Bronchial epithelial cell (primary cell): ENCODE measurements around the gene ZNF768. TPM values are rescaled to one million over a fixed set of nuclear protein-coding genes. Genes with fewer than 3 reads are reported as not detected.
"Not testable (repeated sequence)": the region's sequence is repeated elsewhere in the genome, so short reads cannot be mapped to it uniquely, and the experiment has no call there.

Source experiments
- DNase-seq: peaks from one replicate; pipeline ENCODE4 v3.0.0-alpha.2; 2010; ENCODE audit warnings: low read depth
- FAIRE-seq: peaks from 2 replicates; lab custom pipeline; 2011; peaks lifted over from hg19 to GRCh38; lab: Jason Lieb, UNC
- H3K27me3 ChIP-seq: 2 replicates; pipeline ENCODE4 v1.5.1; 2011; ENCODE audit warnings: low read length; ENCODE audit not compliant: control insufficient read depth, insufficient read depth
- H3K36me3 ChIP-seq: 2 replicates; pipeline ENCODE4 v1.5.1; 2011; ENCODE audit warnings: low read length; ENCODE audit not compliant: control insufficient read depth, insufficient read depth
- H3K4me3 ChIP-seq: 2 replicates; pipeline ENCODE4 v1.5.1; 2011; ENCODE audit warnings: mild to moderate bottlenecking, low read depth, low read length, control low read depth
- total RNA-seq: library from RNA; depleted of rRNA; stranded (reverse); fragments of >200 nt; gene quantifications from 2 replicates; pipeline ENCODE4 v1.2.1, GENCODE V29; 2014
- TF ChIP-seq, protein P1 (sequence below): IDR thresholded peaks from 2 replicates; pipeline ENCODE4 v1.5.1; 2011; ENCODE audit warnings: mild to moderate bottlenecking, moderate library complexity, low read length, control low read depth, inconsistent platforms; ENCODE audit not compliant: insufficient read depth, severe bottlenecking

The ZNF768 gene
- total RNA-seq, 1 donor from 2014 or later: 19.7 TPM

DNA sequence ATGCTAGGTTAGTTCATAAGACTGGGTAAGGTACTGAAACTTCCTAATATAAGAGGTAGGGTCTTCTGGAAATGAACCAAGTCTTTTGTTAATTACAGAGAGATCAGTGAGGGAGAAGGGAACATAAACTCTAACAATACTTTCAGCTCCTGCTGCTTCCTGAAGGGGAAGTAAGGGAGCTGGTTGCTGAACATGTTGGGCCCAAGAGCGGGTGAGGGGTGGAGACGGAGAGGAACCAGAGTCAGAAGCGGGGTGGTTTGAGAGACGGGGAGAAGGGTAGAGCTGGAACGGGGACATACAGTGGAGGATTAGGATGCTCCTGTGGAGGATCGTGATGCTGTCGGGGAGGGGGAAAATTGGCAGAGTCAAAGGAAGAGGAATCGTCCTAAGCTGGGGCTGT lies 19.7 kb upstream of the ZNF768 start:
- Histone ChIP-seq H3K36me3 (no peaks in the 10 kb centered on the region), H3K27me3 (no peaks in the 10 kb centered on the region), H3K4me3 (no peak overlapping the region)
- TF ChIP-seq, protein P1, sequence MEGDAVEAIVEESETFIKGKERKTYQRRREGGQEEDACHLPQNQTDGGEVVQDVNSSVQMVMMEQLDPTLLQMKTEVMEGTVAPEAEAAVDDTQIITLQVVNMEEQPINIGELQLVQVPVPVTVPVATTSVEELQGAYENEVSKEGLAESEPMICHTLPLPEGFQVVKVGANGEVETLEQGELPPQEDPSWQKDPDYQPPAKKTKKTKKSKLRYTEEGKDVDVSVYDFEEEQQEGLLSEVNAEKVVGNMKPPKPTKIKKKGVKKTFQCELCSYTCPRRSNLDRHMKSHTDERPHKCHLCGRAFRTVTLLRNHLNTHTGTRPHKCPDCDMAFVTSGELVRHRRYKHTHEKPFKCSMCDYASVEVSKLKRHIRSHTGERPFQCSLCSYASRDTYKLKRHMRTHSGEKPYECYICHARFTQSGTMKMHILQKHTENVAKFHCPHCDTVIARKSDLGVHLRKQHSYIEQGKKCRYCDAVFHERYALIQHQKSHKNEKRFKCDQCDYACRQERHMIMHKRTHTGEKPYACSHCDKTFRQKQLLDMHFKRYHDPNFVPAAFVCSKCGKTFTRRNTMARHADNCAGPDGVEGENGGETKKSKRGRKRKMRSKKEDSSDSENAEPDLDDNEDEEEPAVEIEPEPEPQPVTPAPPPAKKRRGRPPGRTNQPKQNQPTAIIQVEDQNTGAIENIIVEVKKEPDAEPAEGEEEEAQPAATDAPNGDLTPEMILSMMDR: no peak
- FAIRE-seq (no peak), DNase-seq (no peak)

DNA sequence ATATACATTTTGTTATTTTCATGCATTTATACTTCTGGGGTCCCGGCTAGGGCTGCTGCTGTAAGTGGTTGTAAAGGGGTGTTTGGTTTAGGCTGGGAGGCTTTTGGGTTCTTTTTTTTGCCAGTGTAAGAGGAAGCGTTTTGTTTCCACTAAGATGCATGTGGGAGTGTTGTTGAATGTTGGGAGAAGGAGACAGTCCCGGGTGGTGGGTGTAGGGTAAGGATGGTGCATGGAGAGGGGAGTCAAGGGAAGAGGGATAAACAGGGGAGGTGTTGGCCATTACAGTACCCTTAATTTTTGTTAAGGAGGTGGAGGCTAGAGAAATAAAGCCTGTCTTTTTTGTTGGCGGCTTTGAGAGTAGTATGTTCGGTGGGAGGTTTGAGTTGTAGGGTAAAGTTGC lies 16.7 kb upstream of the ZNF768 start:
- Histone ChIP-seq H3K4me3 (no peak overlapping the region), H3K27me3 (no peaks in the 10 kb centered on the region), H3K36me3 (no peaks in the 10 kb centered on the region)
- DNase-seq (no peak), FAIRE-seq (no peak)
- TF ChIP-seq, protein P1: no peak

DNA sequence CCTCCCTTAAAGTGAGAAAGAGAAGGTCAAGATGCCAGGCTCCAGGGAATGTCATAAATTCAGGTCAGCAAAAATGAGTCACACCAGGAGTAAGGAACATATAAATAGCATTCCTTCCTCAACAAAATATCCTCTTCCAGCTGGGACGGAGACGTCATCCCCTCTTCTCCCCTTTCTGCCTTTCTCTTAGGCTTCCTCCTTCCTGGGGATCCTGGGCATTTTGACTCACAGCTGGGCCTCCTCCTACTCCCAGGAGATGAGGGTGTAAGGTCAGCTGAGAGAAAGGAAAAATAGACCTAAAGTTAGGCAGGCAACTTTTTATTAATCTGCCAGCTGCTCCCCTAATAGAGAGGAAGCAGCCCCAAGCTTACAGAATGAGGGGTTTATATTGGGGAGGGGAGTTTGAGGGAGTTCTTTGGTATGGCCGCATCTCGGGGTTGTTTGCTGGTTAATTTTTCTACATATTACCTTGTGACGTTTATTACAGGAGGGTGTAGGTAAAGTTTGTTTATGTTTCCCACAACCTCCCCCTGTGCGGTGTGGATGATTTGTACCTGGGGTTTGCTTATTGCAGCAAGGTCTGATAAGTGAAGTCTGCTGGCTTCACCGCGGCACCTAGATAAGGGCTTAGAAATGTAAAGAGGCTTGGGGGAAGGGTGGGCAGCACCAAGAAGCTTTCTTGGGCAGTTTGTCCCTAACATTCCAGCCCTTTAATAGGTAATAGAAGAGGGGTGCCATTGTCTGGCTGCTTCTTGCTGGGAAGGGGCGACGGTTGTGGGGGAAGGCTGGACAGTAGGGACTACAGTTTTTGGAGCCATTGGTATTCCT lies 15.3 kb upstream of the ZNF768 start:
- DNase-seq: peak; percentile 32
- no peaks in the 10 kb centered on the region for H3K36me3 ChIP-seq
- TF ChIP-seq, protein P1: no peak
- no peak for FAIRE-seq
- H3K27me3 ChIP-seq: no peaks in the 10 kb centered on the region
- no peak overlapping the region for H3K4me3 ChIP-seq

DNA sequence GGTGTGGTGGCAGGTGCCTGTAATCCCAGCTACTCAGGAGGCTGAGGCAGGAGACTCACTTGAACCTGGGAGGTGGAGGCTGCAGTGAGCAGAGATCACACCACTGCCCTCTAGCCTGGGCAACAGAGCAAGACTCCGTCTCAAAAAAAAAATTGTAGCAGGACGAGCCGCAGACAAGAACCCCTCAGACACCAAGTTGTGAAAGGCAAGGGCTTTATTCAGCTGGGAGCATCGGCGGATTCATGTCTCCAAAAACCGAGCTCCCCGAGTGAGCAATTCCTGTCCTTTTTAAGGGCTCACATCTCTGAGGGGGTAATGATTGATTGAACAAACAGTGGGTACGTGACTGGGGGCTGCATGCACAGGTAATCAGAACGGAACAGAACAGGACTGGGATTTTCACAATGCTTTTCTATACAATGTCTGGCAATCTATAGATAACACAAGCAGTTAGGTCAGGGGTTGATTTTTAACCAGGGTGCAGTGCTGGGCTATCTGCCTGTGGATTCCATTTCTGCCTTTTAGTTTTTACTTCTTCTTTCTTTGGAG lies 14.6 kb upstream of the ZNF768 start:
- H3K27me3 ChIP-seq, FAIRE-seq, H3K4me3 ChIP-seq, DNase-seq, H3K36me3 ChIP-seq: not testable (repeated sequence)

DNA sequence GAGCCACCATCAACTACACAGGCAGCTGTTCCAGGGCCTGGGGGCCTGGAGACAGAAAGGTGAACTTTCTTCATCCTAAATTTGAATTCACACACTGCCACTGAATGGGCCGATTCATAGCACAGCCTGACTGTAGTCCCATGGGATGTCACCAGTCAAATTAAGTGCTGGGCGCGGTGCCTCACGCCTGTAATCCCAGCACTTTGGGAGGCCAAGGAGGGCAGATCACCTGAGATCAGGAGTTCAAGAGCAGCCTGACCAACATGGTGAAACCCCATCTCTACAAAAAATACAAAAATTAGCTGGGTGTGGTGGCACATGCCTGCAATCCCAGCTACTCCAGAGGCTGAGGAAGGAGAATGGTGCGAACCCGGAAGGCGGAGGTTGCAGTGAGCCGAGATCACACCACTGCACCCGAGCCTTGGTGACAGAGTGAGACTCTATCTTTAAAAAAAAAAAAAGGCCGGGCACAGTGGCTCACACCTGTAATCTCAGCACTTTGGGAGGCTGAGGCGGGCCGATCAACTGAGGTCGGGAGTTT lies 13.7 kb upstream of the ZNF768 start:
- DNase-seq, FAIRE-seq, H3K36me3 ChIP-seq, H3K27me3 ChIP-seq, H3K4me3 ChIP-seq: not testable (repeated sequence)

DNA sequence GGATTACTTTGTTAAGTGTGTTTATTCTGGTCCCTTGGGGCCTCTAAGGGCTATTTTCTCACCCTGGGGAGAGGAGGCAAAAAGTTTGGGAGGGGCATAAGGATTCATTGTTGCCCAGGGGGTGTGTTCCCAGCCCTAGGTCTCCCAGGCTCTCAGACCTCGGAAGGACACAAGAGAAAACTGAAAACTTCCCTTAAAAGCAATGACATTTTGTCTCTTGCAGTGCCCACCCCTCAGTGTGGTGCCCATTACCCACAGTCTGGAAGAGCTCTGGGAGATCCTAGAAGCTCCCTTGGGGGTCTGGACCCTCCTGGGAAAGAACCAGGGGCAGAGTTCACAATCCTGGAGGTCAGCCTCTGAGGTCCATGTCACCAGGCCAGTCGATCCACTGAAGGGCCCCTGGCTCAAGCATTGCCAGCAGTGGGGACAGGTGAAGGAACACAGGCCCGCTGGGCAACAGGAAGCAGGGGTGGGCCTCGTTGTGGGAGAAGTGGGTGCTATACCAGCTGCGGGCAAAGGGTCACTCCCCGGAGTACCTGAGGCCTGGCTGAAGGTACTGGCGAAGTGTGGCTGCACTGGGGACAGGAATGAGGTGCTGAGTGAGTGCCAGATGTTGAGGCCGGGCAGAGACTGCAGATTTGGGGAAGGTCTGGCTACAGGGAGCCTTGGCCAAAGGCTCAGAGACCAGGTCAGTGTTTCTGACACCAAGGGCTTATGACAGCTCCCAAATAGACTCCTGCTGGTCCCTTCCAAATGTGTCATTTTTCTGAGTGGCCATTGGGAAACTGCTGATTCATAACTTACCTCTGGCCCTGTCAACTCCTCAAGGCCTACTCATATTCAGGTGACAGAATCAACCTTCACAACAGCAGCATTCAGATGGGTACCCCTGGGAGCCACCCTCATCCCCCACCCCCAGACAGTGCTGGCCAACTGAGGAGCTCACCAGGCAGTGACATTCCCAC lies 12.9 kb upstream of the ZNF768 start:
- no peak for DNase-seq
- Histone ChIP-seq H3K27me3 (no peaks in the 10 kb centered on the region), H3K4me3 (no peak overlapping the region), H3K36me3 (no peaks in the 10 kb centered on the region)
- no peak for FAIRE-seq
- TF ChIP-seq, protein P1: no peak

DNA sequence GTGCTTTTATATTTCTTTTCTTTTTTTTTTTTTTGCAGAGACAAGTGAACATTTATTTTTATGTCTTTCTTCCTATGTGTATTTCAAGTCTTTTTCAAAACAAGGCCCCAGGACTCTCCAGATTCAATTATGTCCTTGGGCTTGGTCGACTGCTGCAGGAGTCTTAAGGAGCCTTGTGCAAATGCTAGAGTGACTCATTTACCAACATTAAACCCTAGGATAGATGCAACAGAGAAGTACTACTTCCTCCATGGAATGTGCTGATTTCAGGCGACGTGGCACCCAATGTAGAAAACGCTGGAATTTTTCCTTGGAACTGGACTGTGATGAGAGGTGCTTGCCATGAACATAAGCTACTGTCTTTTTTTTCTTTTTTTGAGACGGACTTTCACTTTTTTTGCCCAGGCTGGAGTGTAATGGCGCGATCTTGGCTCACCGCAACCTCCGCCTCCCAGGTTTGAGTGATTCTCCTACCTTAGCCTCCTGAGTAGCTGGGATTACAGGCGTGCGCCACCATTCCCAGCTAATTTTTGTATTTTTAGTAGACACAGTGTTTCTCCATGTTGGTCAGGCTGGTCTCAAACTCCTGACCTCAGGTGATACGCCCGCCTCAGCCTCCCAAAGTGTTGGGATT lies 10.1 kb upstream of the ZNF768 start:
- not testable (repeated sequence) for FAIRE-seq, H3K4me3 ChIP-seq

More for the DNA sequence above, 10.1 kb upstream of the ZNF768 start:
- not testable (repeated sequence) for H3K36me3 ChIP-seq, H3K27me3 ChIP-seq
- DNase-seq: peak; percentile 29
